ENCODE results near the gene SLC1A1.

DNA sequence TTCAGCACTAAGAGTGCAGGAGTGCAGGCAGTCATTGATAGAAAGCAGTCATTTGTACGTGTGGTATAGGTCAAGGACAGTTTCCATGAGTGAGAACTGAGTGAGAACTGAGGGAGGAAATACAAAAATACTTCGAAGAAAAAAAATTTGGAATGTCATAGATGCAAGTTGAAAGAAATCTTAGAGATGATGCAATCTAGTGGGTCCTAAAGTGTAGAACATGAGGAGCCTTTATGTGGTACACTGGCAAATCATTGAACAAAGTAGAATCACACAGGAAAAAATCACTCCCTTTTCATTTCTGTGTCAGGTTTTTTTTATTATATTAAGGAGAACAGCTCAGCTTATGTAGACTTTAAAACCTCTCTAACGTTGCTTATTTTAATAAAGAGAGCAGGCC lies 26.4 kb upstream of the SLC1A1 start:
- TF ChIP-seq NR2C2 (CRISPR knock-in tag; IDR thresholded peaks at IDR 0.05) = no peak
- no peak for TF ChIP-seq ELF4 (CRISPR knock-in tag; IDR thresholded peaks at IDR 0.05; ENCODE audit: low read depth)
- TF ChIP-seq ZNF219 (CRISPR knock-in tag; IDR thresholded peaks at IDR 0.05; ENCODE audit: borderline replicate concordance) = no peak
- TF ChIP-seq TCF7 (CRISPR knock-in tag; IDR thresholded peaks at IDR 0.05; ENCODE audit: low read depth) = no peak
- TF ChIP-seq, protein P1, sequence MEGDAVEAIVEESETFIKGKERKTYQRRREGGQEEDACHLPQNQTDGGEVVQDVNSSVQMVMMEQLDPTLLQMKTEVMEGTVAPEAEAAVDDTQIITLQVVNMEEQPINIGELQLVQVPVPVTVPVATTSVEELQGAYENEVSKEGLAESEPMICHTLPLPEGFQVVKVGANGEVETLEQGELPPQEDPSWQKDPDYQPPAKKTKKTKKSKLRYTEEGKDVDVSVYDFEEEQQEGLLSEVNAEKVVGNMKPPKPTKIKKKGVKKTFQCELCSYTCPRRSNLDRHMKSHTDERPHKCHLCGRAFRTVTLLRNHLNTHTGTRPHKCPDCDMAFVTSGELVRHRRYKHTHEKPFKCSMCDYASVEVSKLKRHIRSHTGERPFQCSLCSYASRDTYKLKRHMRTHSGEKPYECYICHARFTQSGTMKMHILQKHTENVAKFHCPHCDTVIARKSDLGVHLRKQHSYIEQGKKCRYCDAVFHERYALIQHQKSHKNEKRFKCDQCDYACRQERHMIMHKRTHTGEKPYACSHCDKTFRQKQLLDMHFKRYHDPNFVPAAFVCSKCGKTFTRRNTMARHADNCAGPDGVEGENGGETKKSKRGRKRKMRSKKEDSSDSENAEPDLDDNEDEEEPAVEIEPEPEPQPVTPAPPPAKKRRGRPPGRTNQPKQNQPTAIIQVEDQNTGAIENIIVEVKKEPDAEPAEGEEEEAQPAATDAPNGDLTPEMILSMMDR (IDR thresholded peaks at IDR 0.05) = no peak
